PFSK-1 (cell line): ENCODE data around the gene SCAF4.

Source experiments
- FOXP2 ChIP-seq: optimal IDR thresholded peaks from 2 replicates; pipeline ENCODE3; 2011; ENCODE audit warnings: borderline replicate concordance, control low read depth, inconsistent platforms; ENCODE audit not compliant: insufficient read depth; ENCODE audit errors: extremely low read length, extremely low read depth
- POLR2AphosphoS5 ChIP-seq: IDR thresholded peaks from 2 replicates; pipeline ENCODE4 v1.6.1; 2012; ENCODE audit warnings: low read depth, mild to moderate bottlenecking, control low read depth, low read length, moderate library complexity
- REST ChIP-seq, 2 experiments: IDR thresholded peaks; 2 replicates each; pipeline versions ENCODE4 v1.6.1 to v1.8.0; 2011 to 2012; ENCODE audit warnings: low read depth in 2 of 2, low read length in 2 of 2, control low read depth in 1 of 2, inconsistent platforms in 1 of 2, mild to moderate bottlenecking in 1 of 2, moderate library complexity in 1 of 2; ENCODE audit not compliant: insufficient read depth in 1 of 2
- TAF1 ChIP-seq: IDR thresholded peaks from 2 replicates; pipeline ENCODE4 v1.6.1; 2012; ENCODE audit warnings: low read length, control low read depth, borderline replicate concordance; ENCODE audit not compliant: insufficient read depth

- no peak for TF ChIP-seq REST (IDR thresholded peaks at IDR 0.05; ENCODE audit: insufficient read depth in 1 of 2, low read depth in 2 of 2, low read length in 2 of 2)
- TF ChIP-seq TAF1, result no peak
- no peak for TF ChIP-seq FOXP2
- no peak for TF ChIP-seq POLR2AphosphoS5
These were observed 9.2 kb upstream of the SCAF4 start for GRCh38 chr21:31741116-31741515.
